ENCODE measurements around the gene LYRM7. TPM values are rescaled to one million over a fixed set of nuclear protein-coding genes. Genes with fewer than 3 reads are reported as not detected.

LYRM7 gene
- total and polyA plus RNA-seq, 10 of the 15 experiments (the other 5 are each of a cell fraction or from before 2014, with no cell fraction given): 9.2 to 68.8 (median 20.2) TPM

DNA sequence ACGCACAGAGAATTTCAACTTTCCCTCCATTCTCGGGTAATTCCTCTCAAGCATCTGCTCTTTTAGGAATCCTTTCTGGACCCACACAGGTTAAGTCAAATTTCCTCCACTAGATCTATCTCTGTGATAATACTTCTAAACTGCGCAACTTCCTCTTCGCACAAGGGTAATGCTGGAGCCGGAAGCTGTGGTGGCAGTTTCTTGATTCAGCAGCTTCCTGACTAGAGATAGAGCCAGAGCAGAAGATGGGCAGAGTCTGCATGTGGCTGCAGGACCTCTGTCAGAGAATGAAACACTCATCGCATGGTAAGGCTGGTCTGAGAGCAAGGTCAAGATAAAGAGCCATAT lies 82.1 kb downstream of the LYRM7 start (continued):
- TF ChIP-seq ZBTB40 (IDR thresholded peaks at IDR 0.05; ENCODE audit: borderline replicate concordance): peak; percentile 27; the same call in 1 of the 2 replicates
- TF ChIP-seq, protein P1, sequence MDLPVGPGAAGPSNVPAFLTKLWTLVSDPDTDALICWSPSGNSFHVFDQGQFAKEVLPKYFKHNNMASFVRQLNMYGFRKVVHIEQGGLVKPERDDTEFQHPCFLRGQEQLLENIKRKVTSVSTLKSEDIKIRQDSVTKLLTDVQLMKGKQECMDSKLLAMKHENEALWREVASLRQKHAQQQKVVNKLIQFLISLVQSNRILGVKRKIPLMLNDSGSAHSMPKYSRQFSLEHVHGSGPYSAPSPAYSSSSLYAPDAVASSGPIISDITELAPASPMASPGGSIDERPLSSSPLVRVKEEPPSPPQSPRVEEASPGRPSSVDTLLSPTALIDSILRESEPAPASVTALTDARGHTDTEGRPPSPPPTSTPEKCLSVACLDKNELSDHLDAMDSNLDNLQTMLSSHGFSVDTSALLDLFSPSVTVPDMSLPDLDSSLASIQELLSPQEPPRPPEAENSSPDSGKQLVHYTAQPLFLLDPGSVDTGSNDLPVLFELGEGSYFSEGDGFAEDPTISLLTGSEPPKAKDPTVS (IDR thresholded peaks at IDR 0.05; ENCODE audit: low read depth, low read length): no peak
- peak; percentile 56; the same call in 1 of the 2 replicates for TF ChIP-seq SPI1 (IDR thresholded peaks at IDR 0.05; ENCODE audit: borderline replicate concordance, insufficient read depth, low read depth, low read length)
- TF ChIP-seq POLR2AphosphoS2 (IDR thresholded peaks at IDR 0.05; ENCODE audit: low read depth, low read length): no peak
- TF ChIP-seq STAT1 (conservative IDR thresholded peaks at IDR 0.05): no peak
- TF ChIP-seq CBFB (IDR thresholded peaks at IDR 0.05; ENCODE audit: low read depth): peak; percentile 47; the same call in 1 of the 2 replicates
- no peak for TF ChIP-seq HCFC1 (IDR thresholded peaks at IDR 0.05; ENCODE audit: low read length)
- no peak for TF ChIP-seq SREBF1 (IDR thresholded peaks at IDR 0.05; ENCODE audit: low read length)
- TF ChIP-seq, protein P2, sequence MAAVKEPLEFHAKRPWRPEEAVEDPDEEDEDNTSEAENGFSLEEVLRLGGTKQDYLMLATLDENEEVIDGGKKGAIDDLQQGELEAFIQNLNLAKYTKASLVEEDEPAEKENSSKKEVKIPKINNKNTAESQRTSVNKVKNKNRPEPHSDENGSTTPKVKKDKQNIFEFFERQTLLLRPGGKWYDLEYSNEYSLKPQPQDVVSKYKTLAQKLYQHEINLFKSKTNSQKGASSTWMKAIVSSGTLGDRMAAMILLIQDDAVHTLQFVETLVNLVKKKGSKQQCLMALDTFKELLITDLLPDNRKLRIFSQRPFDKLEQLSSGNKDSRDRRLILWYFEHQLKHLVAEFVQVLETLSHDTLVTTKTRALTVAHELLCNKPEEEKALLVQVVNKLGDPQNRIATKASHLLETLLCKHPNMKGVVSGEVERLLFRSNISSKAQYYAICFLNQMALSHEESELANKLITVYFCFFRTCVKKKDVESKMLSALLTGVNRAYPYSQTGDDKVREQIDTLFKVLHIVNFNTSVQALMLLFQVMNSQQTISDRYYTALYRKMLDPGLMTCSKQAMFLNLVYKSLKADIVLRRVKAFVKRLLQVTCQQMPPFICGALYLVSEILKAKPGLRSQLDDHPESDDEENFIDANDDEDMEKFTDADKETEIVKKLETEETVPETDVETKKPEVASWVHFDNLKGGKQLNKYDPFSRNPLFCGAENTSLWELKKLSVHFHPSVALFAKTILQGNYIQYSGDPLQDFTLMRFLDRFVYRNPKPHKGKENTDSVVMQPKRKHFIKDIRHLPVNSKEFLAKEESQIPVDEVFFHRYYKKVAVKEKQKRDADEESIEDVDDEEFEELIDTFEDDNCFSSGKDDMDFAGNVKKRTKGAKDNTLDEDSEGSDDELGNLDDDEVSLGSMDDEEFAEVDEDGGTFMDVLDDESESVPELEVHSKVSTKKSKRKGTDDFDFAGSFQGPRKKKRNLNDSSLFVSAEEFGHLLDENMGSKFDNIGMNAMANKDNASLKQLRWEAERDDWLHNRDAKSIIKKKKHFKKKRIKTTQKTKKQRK (IDR thresholded peaks at IDR 0.05; ENCODE audit: low read depth, low read length): no peak
- no peak for TF ChIP-seq CBX3 (IDR thresholded peaks at IDR 0.05; ENCODE audit: borderline replicate concordance, low read depth)
- TF ChIP-seq EED (IDR thresholded peaks at IDR 0.05; ENCODE audit: low read depth): peak; percentile 52; the same call in 1 of the 2 replicates
- TF ChIP-seq EZH2 (IDR thresholded peaks at IDR 0.05; ENCODE audit: borderline replicate concordance, control insufficient read depth, low read depth, low read length): no peak
- TF ChIP-seq KDM1A (IDR thresholded peaks at IDR 0.05; ENCODE audit: borderline replicate concordance): no peak
- TF ChIP-seq BCLAF1 (IDR thresholded peaks at IDR 0.05): no peak
- no peak for TF ChIP-seq TCF3 (IDR thresholded peaks at IDR 0.05; ENCODE audit: borderline replicate concordance, insufficient read depth, low read depth, low read length)
- TF ChIP-seq ZNF24 (IDR thresholded peaks at IDR 0.05): no peak
- TF ChIP-seq SIX5 (IDR thresholded peaks at IDR 0.05; ENCODE audit: low read depth, low read length, severe bottlenecking): no peak
- TF ChIP-seq NFYB (IDR thresholded peaks at IDR 0.05; ENCODE audit: insufficient read depth, low read depth, low read length): no peak
- no peak for TF ChIP-seq YBX1 (IDR thresholded peaks at IDR 0.05)
- no peak for TF ChIP-seq MTA3 (IDR thresholded peaks at IDR 0.05; ENCODE audit: borderline replicate concordance, low read length)
